GM18511 (cell line): Measurements from ENCODE around the gene CSN2.
"Not testable (repeated sequence)": the region's sequence is repeated elsewhere in the genome, so short reads cannot be mapped to it uniquely, and the experiment has no call there.

Experiments used
- ATAC-seq: cut with Tn5 transposase; IDR thresholded peaks from one replicate; pipeline ENCODE4 v1.9.1; 2021; ENCODE audit warnings: mild to moderate bottlenecking, moderate library complexity; ENCODE audit not compliant: unreplicated experiment

The CSN2 gene

GRCh38 chr4:69965628-69966027, at the start of gene CSN2:
Gene CSN2 (minus strand): TSS chr4:69965728. CDS start chr4:69960995, 4,733 bp downstream.
- ATAC-seq: no peak

GRCh38 chr4:70008771-70009170, 43.2 kb upstream of the CSN2 start:
- ATAC-seq: no peak

- ATAC-seq: no peak
Measured at GRCh38 chr4:70002507-70002906, 37.0 kb upstream of the CSN2 start.

- no peak for ATAC-seq
Measured at GRCh38 chr4:70000711-70001110, 35.2 kb upstream of the CSN2 start.

GRCh38 chr4:69999420-69999819, 33.9 kb upstream of the CSN2 start:
- no peak for ATAC-seq

GRCh38 chr4:69995526-69996016, 30.0 kb upstream of the CSN2 start, which contains the start of gene STATH:
Gene STATH (plus strand): TSS chr4:69995966. CDS start chr4:69998438, 2,472 bp downstream.
- no peak for ATAC-seq

GRCh38 chr4:69994782-69995181, 29.3 kb upstream of the CSN2 start:
- ATAC-seq: no peak

GRCh38 chr4:69991016-69991415, 25.5 kb upstream of the CSN2 start:
- no peak for ATAC-seq

GRCh38 chr4:69986663-69987062, 21.1 kb upstream of the CSN2 start:
- no peak for ATAC-seq

GRCh38 chr4:69984030-69984443, 18.5 kb upstream of the CSN2 start:
- ATAC-seq: peak; percentile 45

- no peak for ATAC-seq
Measured at GRCh38 chr4:69977582-69977981, 12.1 kb upstream of the CSN2 start.

- no peak for ATAC-seq
Measured at GRCh38 chr4:69974631-69975030, 9.1 kb upstream of the CSN2 start.

GRCh38 chr4:69970071-69970470, 4.5 kb upstream of the CSN2 start:
- no peak for ATAC-seq

GRCh38 chr4:69957209-69957608, 8.3 kb downstream of the CSN2 start:
- no peak for ATAC-seq

- ATAC-seq: no peak
Measured at GRCh38 chr4:69951602-69952001, 13.9 kb downstream of the CSN2 start.

GRCh38 chr4:69936566-69936965, 29.0 kb downstream of the CSN2 start:
- no peak for ATAC-seq

- ATAC-seq: no peak
Measured at GRCh38 chr4:69934150-69934549, 31.4 kb downstream of the CSN2 start.

GRCh38 chr4:69930768-69931167, 34.8 kb downstream of the CSN2 start, which contains the start of gene CSN1S1:
Gene CSN1S1 (plus strand): TSS chr4:69931068. CDS start chr4:69932556, 1,488 bp downstream.
- no peak for ATAC-seq

GRCh38 chr4:69923782-69924410, 41.6 kb downstream of the CSN2 start:
- not testable (repeated sequence) for ATAC-seq

GRCh38 chr4:69920874-69921273, 44.7 kb downstream of the CSN2 start:
- no peak for ATAC-seq

- ATAC-seq: peak; percentile 88
Measured at GRCh38 chr4:69910016-69910782, 55.3 kb downstream of the CSN2 start.

GRCh38 chr4:69909195-69909594, 56.3 kb downstream of the CSN2 start:
- peak; percentile 53 for ATAC-seq
